Large intestine (tissue), 3 donors: Measurements from ENCODE around the gene ERMARD. TPM values are rescaled to one million over a fixed set of nuclear protein-coding genes. Genes with fewer than 3 reads are reported as not detected.

Experiments used
- DNase-seq, 2 donors: peaks; one replicate each; pipeline versions ENCODE4 v3.0.0 to v3.0.0-alpha.2; 2013
- H3K27ac ChIP-seq: one replicate; pipeline ENCODE4 v1.5.1; 2013; ENCODE audit warnings: low read length
- H3K27me3 ChIP-seq: 2 replicates; pipeline ENCODE4 v1.6.1; 2013; ENCODE audit warnings: low read length; ENCODE audit not compliant: control insufficient read depth, insufficient read depth
- H3K36me3 ChIP-seq: 2 replicates; pipeline ENCODE4 v1.6.1; 2013; ENCODE audit warnings: low read length; ENCODE audit not compliant: control insufficient read depth, insufficient read depth
- H3K4me1 ChIP-seq: one replicate; pipeline ENCODE4 v1.6.1; 2013; ENCODE audit warnings: low read length; ENCODE audit not compliant: control insufficient read depth, insufficient read depth
- H3K4me3 ChIP-seq: one replicate; pipeline ENCODE4 v1.5.1; 2013; ENCODE audit warnings: low read length
- H3K9me3 ChIP-seq: one replicate; pipeline ENCODE4 v1.6.1; 2013; ENCODE audit warnings: mild to moderate bottlenecking, low read depth, low read length, moderate library complexity; ENCODE audit not compliant: control insufficient read depth
- WGBS: methylation state at CpG from one replicate; pipeline ENCODE4 v1.1.5; 2013; ENCODE audit warnings: low lambda C conversion rate; ENCODE audit not compliant: insufficient coverage; 5-methylcytosine and 5-hydroxymethylcytosine counted together
- polyA plus RNA-seq: library from polyadenylated mRNA; unstranded; fragments of 120-200 nt; gene quantifications from one replicate; pipeline ENCODE4 v1.2.1, GENCODE V29; 2013

The ERMARD gene
- polyA plus RNA-seq, 1 donor: 25.6 TPM

DNA sequence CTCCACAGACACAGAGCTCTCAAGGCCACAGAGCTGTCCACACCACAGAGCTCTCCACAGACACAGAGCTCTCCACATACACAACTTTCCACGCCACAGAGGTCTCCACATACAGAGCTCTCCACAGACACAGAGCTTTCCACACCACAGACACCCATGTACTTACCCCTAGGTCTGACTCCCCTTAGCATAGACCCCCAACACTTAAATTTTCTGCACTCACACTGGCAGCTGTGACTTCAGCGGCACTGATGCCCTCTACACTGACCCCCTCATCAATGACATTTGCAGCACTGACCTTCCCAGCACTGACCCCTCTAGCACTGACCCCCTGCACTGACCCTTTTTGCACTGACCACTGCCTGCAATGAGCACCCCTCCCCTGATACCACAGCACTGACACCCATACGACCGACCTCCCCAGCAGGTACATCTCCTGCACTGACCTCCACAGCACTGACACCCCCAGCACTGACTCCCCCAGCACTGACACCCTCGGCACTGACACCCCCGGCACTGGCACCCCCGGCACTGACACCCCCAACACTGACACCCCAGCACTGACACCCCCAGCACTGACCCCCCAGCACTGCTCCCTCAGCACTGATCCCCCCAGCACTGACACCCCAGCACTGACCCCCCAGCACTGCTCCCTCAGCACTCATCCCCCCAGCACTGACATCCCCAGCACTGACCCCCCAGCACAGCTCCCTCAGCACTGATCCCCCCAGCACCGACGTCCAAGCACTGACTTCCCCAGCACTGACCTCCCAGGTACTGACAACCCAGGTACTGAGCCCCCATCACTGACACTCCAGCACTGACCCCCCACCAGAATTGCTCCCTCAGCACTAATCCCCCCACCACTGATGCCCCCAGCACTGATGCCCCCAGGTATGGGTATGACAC, 56.5 kb downstream of the ERMARD start:
- no peak for DNase-seq
- no peaks in the 10 kb centered on the region for H3K27me3 ChIP-seq
- WGBS: no CpG with 5 or more reads among the region's 9 CpGs
- H3K4me1 ChIP-seq: peaks cover 19% of the 10 kb centered on the region
- H3K9me3 ChIP-seq: no peaks in the 10 kb centered on the region
- H3K27ac ChIP-seq: no peak overlapping the region
- no peak overlapping the region for H3K4me3 ChIP-seq
- no peaks in the 10 kb centered on the region for H3K36me3 ChIP-seq

DNA sequence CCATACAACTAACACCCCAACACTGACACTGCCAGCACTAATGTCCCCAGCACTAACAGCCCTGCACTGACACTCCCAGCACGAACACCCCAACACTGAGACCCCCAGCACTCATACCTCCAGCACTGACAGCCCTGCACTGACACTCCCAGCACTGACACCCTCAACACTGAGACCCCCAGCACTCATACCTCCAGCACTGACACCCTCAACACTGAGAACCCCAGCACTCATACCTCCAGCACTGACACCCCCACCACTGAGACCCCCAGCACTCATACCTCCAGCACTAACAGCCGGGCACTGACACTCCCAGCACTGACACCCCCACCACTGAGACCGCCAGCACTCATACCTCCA, 57.2 kb downstream of the ERMARD start:
- Histone ChIP-seq H3K27me3 (no peaks in the 10 kb centered on the region), H3K4me1 (peaks cover 19% of the 10 kb centered on the region), H3K4me3 (no peak overlapping the region), H3K27ac (no peak overlapping the region), H3K9me3 (no peaks in the 10 kb centered on the region), H3K36me3 (no peaks in the 10 kb centered on the region)
- DNase-seq: no peak
- WGBS: no CpG with 5 or more reads among the region's 3 CpGs

DNA sequence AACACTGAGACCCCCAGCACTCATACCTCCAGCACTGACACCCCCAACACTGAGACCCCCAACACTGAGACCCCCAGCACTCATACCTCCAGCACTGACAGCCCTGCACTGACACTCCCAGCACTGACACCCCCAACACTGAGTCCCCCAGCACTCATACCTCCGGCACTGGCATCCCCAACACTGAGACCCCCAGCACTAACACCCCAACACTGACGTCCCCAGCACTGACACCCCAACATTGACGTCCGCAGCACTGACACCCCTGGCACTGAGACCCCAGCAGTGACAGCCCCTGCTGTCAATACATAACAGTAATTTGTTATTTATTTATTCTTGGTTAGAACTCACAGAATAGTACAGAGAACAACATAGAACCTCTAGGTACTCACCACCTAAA, 58.0 kb downstream of the ERMARD start:
- DNase-seq: no peak
- Histone ChIP-seq H3K27me3 (no peaks in the 10 kb centered on the region), H3K36me3 (no peaks in the 10 kb centered on the region), H3K4me3 (no peak overlapping the region), H3K4me1 (peaks cover 19% of the 10 kb centered on the region), H3K27ac (peak overlapping the region; percentile 73), H3K9me3 (no peaks in the 10 kb centered on the region)
- no CpG with 5 or more reads among the region's 4 CpGs for WGBS

DNA sequence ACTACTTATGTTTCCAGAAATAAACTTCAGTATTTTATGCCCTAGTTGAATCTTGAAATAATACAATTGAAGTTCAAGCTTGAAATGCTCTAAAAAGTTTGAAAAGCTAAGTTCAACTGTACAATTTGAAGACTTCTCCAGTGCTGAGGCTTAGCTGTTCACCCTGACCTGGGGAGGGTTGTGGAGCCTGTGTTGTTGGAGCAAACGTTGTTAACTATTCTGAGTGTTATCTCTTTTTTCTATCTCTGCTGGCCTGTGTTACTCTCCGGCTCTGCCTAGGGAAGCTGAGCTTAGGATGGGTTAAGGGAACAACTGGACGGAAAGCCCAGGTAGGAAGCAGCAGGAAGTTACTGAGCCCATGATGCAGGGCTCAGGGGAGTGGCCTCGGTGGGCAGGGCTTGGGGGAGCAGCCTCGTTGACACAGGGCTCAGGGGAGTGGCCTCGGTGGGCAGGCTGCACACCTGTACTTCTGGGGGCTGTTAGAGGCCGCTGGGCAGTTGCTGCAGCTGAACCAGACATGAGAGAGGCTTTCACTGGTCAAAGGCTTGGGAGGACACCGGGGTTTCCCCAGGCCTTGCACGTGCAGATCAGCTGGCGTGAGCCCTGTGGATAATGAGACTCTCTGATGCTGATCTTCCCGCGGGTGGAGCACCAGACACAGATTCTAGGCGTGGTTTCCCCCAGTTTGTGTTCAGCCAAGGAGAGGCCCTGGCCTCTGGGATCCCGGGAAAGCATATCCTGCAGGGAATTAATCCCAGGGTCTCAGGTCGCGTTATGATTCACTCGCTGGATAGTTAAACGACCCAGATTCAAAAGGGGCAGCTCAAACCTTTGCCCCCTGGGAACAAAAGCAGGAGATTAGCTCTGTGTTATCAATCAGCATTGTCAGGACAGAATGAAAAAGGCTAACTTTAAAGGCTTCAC, 58.9 kb downstream of the ERMARD start:
- Histone ChIP-seq H3K36me3 (no peaks in the 10 kb centered on the region), H3K4me3 (no peak overlapping the region), H3K27ac (peak overlapping the region; percentile 73), H3K27me3 (no peaks in the 10 kb centered on the region), H3K9me3 (no peaks in the 10 kb centered on the region), H3K4me1 (peaks cover 19% of the 10 kb centered on the region)
- DNase-seq: peak; percentile 74 to 88
- WGBS: 18% methylated on average over 2 of the region's 18 CpGs

DNA sequence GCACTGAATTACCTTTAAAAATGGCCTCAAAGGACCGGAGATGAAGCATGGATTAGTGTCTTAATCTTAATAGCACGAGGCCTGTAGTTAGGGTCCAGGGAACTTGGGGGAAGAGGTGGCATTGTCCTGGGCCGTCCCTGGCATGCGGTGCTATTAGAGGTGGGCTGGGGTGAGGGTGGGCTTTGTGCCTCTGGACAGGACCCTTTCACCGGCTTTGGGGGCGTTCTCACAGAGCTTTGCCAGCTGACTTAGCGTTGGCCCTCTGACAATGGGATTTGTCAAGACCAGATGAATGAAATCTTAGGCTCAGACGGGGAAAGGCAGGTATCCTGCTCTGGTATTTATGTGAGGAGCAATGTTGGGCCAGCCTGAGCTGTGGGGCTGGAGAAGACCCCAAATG, 59.6 kb downstream of the ERMARD start:
- Histone ChIP-seq H3K4me1 (peaks cover 19% of the 10 kb centered on the region), H3K27ac (peak overlapping the region; percentile 73), H3K9me3 (peaks cover 3% of the 10 kb centered on the region), H3K36me3 (no peaks in the 10 kb centered on the region), H3K4me3 (no peak overlapping the region), H3K27me3 (no peaks in the 10 kb centered on the region)
- no peak for DNase-seq
- no CpG with 5 or more reads among the region's 8 CpGs for WGBS

DNA sequence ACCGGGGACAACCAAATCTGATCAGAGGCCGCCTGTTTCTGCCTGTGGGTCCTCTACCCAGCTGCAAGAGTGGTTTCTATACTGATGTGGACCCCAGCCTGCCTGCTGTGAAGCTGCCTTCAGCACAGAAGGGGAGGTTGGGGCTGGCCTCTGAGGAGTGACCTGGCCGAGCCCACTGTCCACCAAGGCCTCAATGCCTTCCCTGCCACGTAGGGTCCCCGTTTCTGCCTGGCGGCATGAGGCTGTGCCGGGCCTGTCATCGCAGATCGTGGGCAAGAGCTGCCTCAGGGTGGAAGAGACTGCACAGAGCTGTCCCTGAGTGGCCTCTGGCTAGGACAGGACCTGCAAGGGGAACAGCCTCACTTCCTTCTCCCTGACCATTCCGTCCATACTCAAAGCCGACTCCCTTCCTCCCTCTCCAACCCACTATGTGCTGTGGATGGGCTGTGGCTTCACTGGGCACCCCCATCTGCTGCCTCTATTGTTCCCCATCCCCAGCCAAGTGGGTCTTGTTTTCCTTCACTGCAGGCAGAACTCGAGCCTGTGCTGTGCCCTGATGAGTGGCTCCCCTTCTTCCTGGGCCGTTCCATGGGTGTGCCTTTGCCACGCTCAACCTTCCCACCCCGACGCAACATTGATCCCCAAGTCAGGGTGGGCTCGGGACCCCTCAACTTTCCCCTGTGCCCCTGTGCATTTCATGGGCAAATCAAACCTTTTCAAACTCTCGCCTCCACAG, 60.3 kb downstream of the ERMARD start:
- WGBS: no CpG with 5 or more reads among the region's 18 CpGs
- Histone ChIP-seq H3K27me3 (no peaks in the 10 kb centered on the region), H3K4me3 (no peak overlapping the region), H3K36me3 (no peaks in the 10 kb centered on the region), H3K9me3 (peaks cover 4% of the 10 kb centered on the region), H3K4me1 (peaks cover 19% of the 10 kb centered on the region), H3K27ac (no peak overlapping the region)
- no peak for DNase-seq

DNA sequence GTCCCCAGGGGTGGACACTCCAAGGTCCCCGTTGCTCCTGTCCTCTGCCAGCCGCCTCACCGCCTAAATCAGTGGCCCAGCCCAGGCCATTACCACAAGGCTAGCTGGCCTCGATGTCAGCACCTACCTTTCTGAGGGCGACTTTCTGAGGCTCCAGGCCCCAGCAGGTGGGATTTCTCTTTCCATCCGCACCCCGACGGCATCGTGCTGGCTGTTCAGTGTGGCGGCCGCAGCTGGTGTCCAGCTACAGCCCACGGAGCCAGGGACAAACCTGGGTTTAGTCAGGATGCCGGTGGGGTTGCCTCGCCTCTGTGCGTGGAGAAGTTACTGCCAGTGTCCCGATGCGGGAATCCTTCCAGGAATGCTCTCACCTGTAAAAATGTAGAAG, 60.8 kb downstream of the ERMARD start:
- no peaks in the 10 kb centered on the region for H3K36me3 ChIP-seq
- no peak for DNase-seq
- WGBS: 80% methylated on average over 1 of the region's 17 CpGs
- peaks cover 19% of the 10 kb centered on the region for H3K4me1 ChIP-seq
- peaks cover 4% of the 10 kb centered on the region for H3K9me3 ChIP-seq
- no peaks in the 10 kb centered on the region for H3K27me3 ChIP-seq
- no peak overlapping the region for H3K4me3 ChIP-seq
- no peak overlapping the region for H3K27ac ChIP-seq

DNA sequence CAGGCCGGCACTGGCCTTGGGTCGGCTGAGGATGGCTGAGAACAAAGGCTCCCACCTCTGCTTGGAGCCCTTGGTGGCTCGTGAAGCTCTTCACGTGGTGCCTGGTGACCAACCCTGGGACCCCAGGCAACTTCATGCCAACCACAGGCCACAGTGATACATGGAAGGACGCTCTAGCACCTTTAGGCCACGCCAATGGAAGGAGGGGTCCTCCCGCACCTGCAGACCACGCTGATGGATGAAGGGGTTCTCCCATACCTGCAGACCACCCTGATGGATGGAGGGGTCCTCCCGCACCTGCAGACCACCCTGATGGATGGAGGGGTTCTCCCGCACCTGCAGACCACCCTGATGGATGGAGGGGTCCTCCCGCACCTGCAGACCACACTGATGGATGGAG, 62.5 kb downstream of the ERMARD start:
- no peak for DNase-seq
- no peak overlapping the region for H3K27ac ChIP-seq
- H3K4me3 ChIP-seq: no peak overlapping the region
- no peaks in the 10 kb centered on the region for H3K36me3 ChIP-seq
- H3K27me3 ChIP-seq: no peaks in the 10 kb centered on the region
- H3K4me1 ChIP-seq: peaks cover 19% of the 10 kb centered on the region
- H3K9me3 ChIP-seq: peaks cover 4% of the 10 kb centered on the region
- WGBS: no CpG with 5 or more reads among the region's 11 CpGs

DNA sequence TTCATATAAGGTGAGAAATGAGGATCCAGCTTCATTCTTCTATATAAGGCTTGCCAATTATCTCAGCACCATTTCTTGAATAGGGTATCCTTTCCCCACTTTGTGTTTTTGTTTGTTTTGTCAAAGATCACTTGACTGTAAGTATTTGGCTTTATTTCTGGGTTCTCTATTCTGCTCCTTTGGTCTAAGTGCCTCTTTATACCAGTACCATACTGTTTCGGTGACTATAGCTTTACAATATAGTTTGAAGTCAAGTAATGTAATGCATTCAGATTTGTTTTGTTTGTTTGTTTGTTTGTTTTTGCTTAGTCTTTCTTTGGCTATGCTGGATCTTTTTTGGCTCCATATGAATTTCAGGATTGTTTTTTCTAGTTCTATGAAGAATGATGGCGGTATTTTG, 64.6 kb downstream of the ERMARD start:
- 94% methylated on average over 2 of the region's 2 CpGs for WGBS
- peaks cover 4% of the 10 kb centered on the region for H3K9me3 ChIP-seq
- no peak overlapping the region for H3K27ac ChIP-seq
- H3K27me3 ChIP-seq: no peaks in the 10 kb centered on the region
- H3K4me3 ChIP-seq: no peak overlapping the region
- no peak for DNase-seq
- H3K4me1 ChIP-seq: peaks cover 2% of the 10 kb centered on the region
- H3K36me3 ChIP-seq: no peaks in the 10 kb centered on the region

DNA sequence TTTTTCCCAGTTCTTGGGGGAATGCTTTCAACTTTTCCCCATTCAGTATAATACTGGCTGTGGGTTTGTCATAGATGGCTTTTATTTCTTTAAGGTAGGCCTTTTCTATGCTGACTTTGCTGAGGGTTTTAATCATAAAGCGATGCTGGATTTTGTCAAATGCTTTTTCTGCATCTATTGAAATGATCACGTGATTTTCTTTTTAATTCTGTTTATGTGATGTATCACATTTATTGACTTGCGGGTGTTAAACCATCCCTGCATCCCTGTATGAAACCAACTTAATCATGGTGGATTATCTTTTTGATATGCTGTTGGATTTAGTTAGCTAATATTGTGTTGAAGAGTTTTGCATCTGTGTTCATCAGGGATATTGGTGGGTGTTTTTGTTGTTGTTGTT, 65.6 kb downstream of the ERMARD start:
- no peaks in the 10 kb centered on the region for H3K4me1 ChIP-seq
- no peak overlapping the region for H3K4me3 ChIP-seq
- peaks cover 4% of the 10 kb centered on the region for H3K9me3 ChIP-seq
- no peaks in the 10 kb centered on the region for H3K36me3 ChIP-seq
- H3K27ac ChIP-seq: no peak overlapping the region
- no peaks in the 10 kb centered on the region for H3K27me3 ChIP-seq
- DNase-seq: no peak
- 94% methylated on average over 2 of the region's 3 CpGs for WGBS
